Loucy (cell line): ENCODE measurements around the gene CD8B.
A peak's percentile ranks its signal among the peaks of the same experiment; 100 is the strongest.

ENCODE experiments used
- H2AFZ ChIP-seq: fragments of 200-600 bp; sonication (generic); 2 replicates; pipeline ENCODE4 v1.6.0; 2016; ENCODE audit warnings: antibody characterized with exemption, mild to moderate bottlenecking, low read length, moderate library complexity
- H3F3A ChIP-seq: fragments of 200-600 bp; 2 replicates; pipeline ENCODE4 v1.6.0; 2016; ENCODE audit warnings: antibody characterized with exemption, low read depth, mild to moderate bottlenecking
- H3K27me3 ChIP-seq: fragments of 200-600 bp; sonication (generic); 2 replicates; pipeline ENCODE4 v1.6.1; 2014; ENCODE audit warnings: low read length, mild to moderate bottlenecking; ENCODE audit not compliant: insufficient read depth, poor library complexity, severe bottlenecking
- H3K36me3 ChIP-seq: fragments of 200-600 bp; sonication (generic); 2 replicates; pipeline ENCODE4 v1.6.1; 2016; ENCODE audit warnings: low read length; ENCODE audit not compliant: insufficient read depth
- H3K4me1 ChIP-seq: fragments of 200-600 bp; sonication (generic); 2 replicates; pipeline ENCODE4 v1.5.1; 2014; ENCODE audit warnings: low read length, mild to moderate bottlenecking; ENCODE audit not compliant: insufficient read depth, poor library complexity, severe bottlenecking
- H3K4me2 ChIP-seq: fragments of 200-600 bp; sonication (generic); 2 replicates; pipeline ENCODE4 v1.6.0; 2014; ENCODE audit warnings: antibody characterized with exemption, low read length, low read depth, mild to moderate bottlenecking; ENCODE audit not compliant: poor library complexity, severe bottlenecking
- H3K4me3 ChIP-seq: fragments of 200-600 bp; sonication (generic); 2 replicates; pipeline ENCODE4 v1.5.1; 2014; ENCODE audit warnings: low read length, mild to moderate bottlenecking, mixed read lengths; ENCODE audit not compliant: poor library complexity, severe bottlenecking
- H3K79me2 ChIP-seq: fragments of 200-600 bp; sonication (generic); 2 replicates; pipeline ENCODE4 v1.6.1; 2014; ENCODE audit warnings: low read length; ENCODE audit not compliant: insufficient read depth
- H3K9ac ChIP-seq: fragments of 200-600 bp; sonication (generic); 2 replicates; pipeline ENCODE4 v1.6.0; 2014; ENCODE audit warnings: mild to moderate bottlenecking, low read depth, low read length, moderate library complexity; ENCODE audit not compliant: poor library complexity, severe bottlenecking
- H3K9me2 ChIP-seq: fragments of 200-600 bp; sonication (generic); replicated peaks from 2 replicates; pipeline ENCODE4 v1.6.1; 2016; ENCODE audit warnings: low read depth, low read length, mixed read lengths
- H3K9me3 ChIP-seq: fragments of 200-600 bp; sonication (generic); 2 replicates; pipeline ENCODE4 v1.6.1; 2014; ENCODE audit warnings: mild to moderate bottlenecking, antibody characterized with exemption, low read length, low read depth; ENCODE audit not compliant: insufficient read depth
- H4K20me1 ChIP-seq: fragments of 200-600 bp; sonication (generic); 2 replicates; pipeline ENCODE4 v1.6.0; 2014; ENCODE audit warnings: antibody characterized with exemption, low read length, mild to moderate bottlenecking; ENCODE audit not compliant: insufficient read depth, poor library complexity, severe bottlenecking
- EZH2phosphoT487 ChIP-seq: fragments of 200-600 bp; IDR thresholded peaks from 2 replicates; pipeline ENCODE4 v1.6.1; 2018; ENCODE audit warnings: antibody characterized with exemption, mild to moderate bottlenecking, moderate library complexity, borderline replicate concordance
- TF ChIP-seq, protein P1 (sequence below): fragments of 200-600 bp; sonication (generic); conservative IDR thresholded peaks from 2 replicates; pipeline ENCODE4 v1.5.1; 2014; ENCODE audit warnings: mild to moderate bottlenecking, antibody characterized with exemption, low read length

The CD8B gene

DNA sequence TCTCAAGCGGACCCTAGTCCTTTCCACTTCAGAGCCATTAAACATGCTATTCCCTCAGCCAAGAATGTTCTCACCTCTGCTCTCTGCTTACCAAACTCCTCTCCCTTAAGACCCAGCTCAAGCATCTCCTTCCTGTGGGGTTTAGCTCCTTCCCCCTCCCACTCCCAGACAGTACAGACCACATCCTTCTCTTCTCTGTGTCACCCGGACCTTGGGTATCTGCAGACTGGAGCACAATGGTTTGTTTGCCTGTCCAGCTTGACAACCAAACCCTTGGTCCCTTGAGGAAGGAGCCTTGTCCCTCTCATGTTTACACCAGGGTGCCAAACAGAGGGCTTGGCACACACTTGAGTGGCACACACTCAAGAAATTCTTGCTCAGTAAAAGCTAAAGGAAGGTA lies 66.8 kb downstream of the CD8B start:
- Histone ChIP-seq H3K36me3 (no peaks in the 10 kb centered on the region), H3K9me2 (no peaks in the 10 kb centered on the region), H3K9me3 (peaks cover 15% of the 10 kb centered on the region), H3K79me2 (no peaks in the 10 kb centered on the region), H3K4me1 (peaks cover 7% of the 10 kb centered on the region), H3K4me2 (no peak overlapping the region), H3F3A (no peaks in the 10 kb centered on the region), H2AFZ (peak overlapping the region; percentile 69), H3K27me3 (no peaks in the 10 kb centered on the region), H4K20me1 (no peaks in the 10 kb centered on the region), H3K4me3 (no peak overlapping the region), H3K9ac (no peak overlapping the region)
- TF ChIP-seq, protein P1, sequence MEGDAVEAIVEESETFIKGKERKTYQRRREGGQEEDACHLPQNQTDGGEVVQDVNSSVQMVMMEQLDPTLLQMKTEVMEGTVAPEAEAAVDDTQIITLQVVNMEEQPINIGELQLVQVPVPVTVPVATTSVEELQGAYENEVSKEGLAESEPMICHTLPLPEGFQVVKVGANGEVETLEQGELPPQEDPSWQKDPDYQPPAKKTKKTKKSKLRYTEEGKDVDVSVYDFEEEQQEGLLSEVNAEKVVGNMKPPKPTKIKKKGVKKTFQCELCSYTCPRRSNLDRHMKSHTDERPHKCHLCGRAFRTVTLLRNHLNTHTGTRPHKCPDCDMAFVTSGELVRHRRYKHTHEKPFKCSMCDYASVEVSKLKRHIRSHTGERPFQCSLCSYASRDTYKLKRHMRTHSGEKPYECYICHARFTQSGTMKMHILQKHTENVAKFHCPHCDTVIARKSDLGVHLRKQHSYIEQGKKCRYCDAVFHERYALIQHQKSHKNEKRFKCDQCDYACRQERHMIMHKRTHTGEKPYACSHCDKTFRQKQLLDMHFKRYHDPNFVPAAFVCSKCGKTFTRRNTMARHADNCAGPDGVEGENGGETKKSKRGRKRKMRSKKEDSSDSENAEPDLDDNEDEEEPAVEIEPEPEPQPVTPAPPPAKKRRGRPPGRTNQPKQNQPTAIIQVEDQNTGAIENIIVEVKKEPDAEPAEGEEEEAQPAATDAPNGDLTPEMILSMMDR = no peak
- TF ChIP-seq EZH2phosphoT487 = no peak

DNA sequence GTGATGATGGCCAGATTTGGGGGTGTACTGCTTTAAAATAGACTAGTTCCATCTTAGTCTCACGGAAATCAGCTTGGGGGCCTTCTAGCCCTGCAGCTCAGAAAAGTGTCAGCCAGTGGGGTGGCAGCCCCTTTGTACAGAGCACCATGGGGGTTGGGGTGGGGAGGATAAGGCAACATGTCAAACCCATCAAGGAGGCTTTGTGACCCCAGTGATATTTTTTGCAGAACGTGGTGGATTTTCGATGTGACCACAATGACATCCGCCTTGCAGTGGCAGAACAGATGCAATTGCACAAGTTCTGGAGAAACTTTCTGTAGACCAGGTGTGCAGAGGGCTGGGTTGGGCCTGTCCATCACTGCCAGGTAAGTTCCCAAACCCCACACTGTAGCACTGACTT lies 67.9 kb downstream of the CD8B start:
- Histone ChIP-seq H3K27me3 (no peaks in the 10 kb centered on the region), H3K4me3 (no peak overlapping the region), H3K4me2 (no peak overlapping the region)

DNA sequence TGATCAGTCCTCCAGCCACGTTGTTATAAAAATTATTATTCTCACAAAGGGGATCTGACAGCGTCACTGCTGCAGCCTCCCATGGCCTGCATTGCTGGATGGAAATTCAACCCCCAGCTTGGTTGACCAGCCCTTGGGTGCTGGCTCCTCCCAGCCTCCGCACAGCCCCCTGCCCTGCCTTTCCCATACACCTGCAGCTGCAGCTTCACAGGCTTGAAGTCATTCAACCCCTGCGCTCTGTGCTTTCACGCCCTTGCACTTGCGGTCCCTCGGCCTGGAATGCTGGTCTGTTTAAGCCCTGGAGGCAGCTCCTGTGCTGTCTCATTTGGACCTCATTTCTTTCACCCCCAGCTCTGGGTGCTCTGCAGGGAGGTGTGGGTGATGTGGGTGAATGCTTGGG lies 70.1 kb downstream of the CD8B start:
- Histone ChIP-seq H3K27me3 (no peaks in the 10 kb centered on the region), H2AFZ (no peak overlapping the region), H3K36me3 (no peaks in the 10 kb centered on the region), H3K4me2 (no peak overlapping the region), H3K9me3 (peaks cover 7% of the 10 kb centered on the region), H4K20me1 (no peaks in the 10 kb centered on the region), H3K79me2 (no peaks in the 10 kb centered on the region), H3K4me3 (no peak overlapping the region), H3K4me1 (peaks cover 7% of the 10 kb centered on the region), H3K9me2 (no peaks in the 10 kb centered on the region), H3K9ac (no peak overlapping the region), H3F3A (no peaks in the 10 kb centered on the region)
- TF ChIP-seq, protein P1 = no peak
- no peak for TF ChIP-seq EZH2phosphoT487

More for the DNA sequence above, 67.9 kb downstream of the CD8B start:
- Histone ChIP-seq H3F3A (no peaks in the 10 kb centered on the region), H3K9ac (no peak overlapping the region), H3K36me3 (no peaks in the 10 kb centered on the region), H3K79me2 (no peaks in the 10 kb centered on the region), H3K9me2 (no peaks in the 10 kb centered on the region), H3K9me3 (peaks cover 15% of the 10 kb centered on the region), H3K4me1 (peaks cover 7% of the 10 kb centered on the region), H4K20me1 (no peaks in the 10 kb centered on the region), H2AFZ (no peak overlapping the region)
- TF ChIP-seq, protein P1 = no peak
- TF ChIP-seq EZH2phosphoT487 = no peak
